OCI-LY1 (cell line): ENCODE results near the gene SPATA20.

ENCODE experiments used
- H2AFZ ChIP-seq: fragments of 200-600 bp; sonication (generic), shearing (Covaris generic); 2 replicates; pipeline ENCODE4 v1.6.0; 2014; ENCODE audit warnings: antibody characterized with exemption, mild to moderate bottlenecking, low read length
- H3F3A ChIP-seq: fragments of 200-600 bp; sonication (generic), shearing (Covaris generic); 2 replicates; pipeline ENCODE4 v1.6.0; 2014; ENCODE audit warnings: mild to moderate bottlenecking, antibody characterized with exemption, low read length, moderate library complexity; ENCODE audit not compliant: insufficient read depth
- H3K27ac ChIP-seq: fragments of 200-600 bp; sonication (generic); 2 replicates; pipeline ENCODE4 v1.5.1; 2014; ENCODE audit warnings: low read length, mixed run types, mild to moderate bottlenecking, low read depth; ENCODE audit not compliant: poor library complexity, severe bottlenecking
- H3K27me3 ChIP-seq: fragments of 200-600 bp; sonication (generic); 2 replicates; pipeline ENCODE4 v1.6.0; 2014; ENCODE audit warnings: antibody characterized with exemption, mild to moderate bottlenecking, low read length, moderate library complexity; ENCODE audit not compliant: insufficient read depth
- H3K36me3 ChIP-seq: fragments of 200-600 bp; sonication (generic); 2 replicates; pipeline ENCODE4 v1.6.1; 2014; ENCODE audit warnings: mild to moderate bottlenecking, antibody characterized with exemption, low read length, moderate library complexity, mixed read lengths; ENCODE audit not compliant: insufficient read depth
- H3K4me1 ChIP-seq: fragments of 200-600 bp; sonication (generic); 2 replicates; pipeline ENCODE4 v1.5.1; 2014; ENCODE audit warnings: mild to moderate bottlenecking, low read length, moderate library complexity; ENCODE audit not compliant: insufficient read depth, severe bottlenecking
- H3K4me2 ChIP-seq: fragments of 200-600 bp; sonication (generic), shearing (Covaris generic); 2 replicates; pipeline ENCODE4 v1.6.1; 2014; ENCODE audit warnings: low read length
- H3K4me3 ChIP-seq: fragments of 200-600 bp; sonication (generic); 2 replicates; pipeline ENCODE4 v1.5.1; 2014; ENCODE audit warnings: low read length, low read depth, mild to moderate bottlenecking, mixed read lengths; ENCODE audit not compliant: poor library complexity, severe bottlenecking
- H3K79me2 ChIP-seq: fragments of 200-600 bp; shearing (Covaris generic); 2 replicates; pipeline ENCODE4 v1.6.1; 2016; ENCODE audit warnings: mixed run types, low read length, mixed read lengths; ENCODE audit not compliant: insufficient read depth
- H3K9ac ChIP-seq: fragments of 200-600 bp; sonication (generic), shearing (Covaris generic); 2 replicates; pipeline ENCODE4 v1.6.1; 2014; ENCODE audit warnings: mild to moderate bottlenecking, low read length, mixed read lengths
- H3K9me2 ChIP-seq: fragments of 200-600 bp; sonication (generic), shearing (Covaris generic); 2 replicates; pipeline ENCODE4 v1.6.1; 2014; ENCODE audit warnings: low read depth, mild to moderate bottlenecking, low read length, mixed read lengths
- H3K9me3 ChIP-seq: fragments of 200-600 bp; shearing (Covaris generic); 2 replicates; pipeline ENCODE4 v1.6.1; 2014; ENCODE audit warnings: low read length, mixed read lengths
- H4K20me1 ChIP-seq: fragments of 200-600 bp; sonication (generic), shearing (Covaris generic); 2 replicates; pipeline ENCODE4 v1.6.0; 2016; ENCODE audit warnings: mild to moderate bottlenecking, low read length; ENCODE audit not compliant: insufficient read depth
- CTCF ChIP-seq: fragments of 200-600 bp; sonication (generic), shearing (Covaris generic); IDR thresholded peaks from 2 replicates; pipeline ENCODE4 v1.5.1; 2017; ENCODE audit warnings: mild to moderate bottlenecking, antibody characterized with exemption, low read length, moderate library complexity, mixed read lengths
- EZH2 ChIP-seq: fragments of 200-600 bp; sonication (generic), shearing (Covaris generic); IDR thresholded peaks from 2 replicates; pipeline ENCODE4 v1.8.0; 2017; ENCODE audit warnings: borderline replicate concordance, mixed run types, mild to moderate bottlenecking, antibody characterized with exemption, low read length, moderate library complexity, mixed read lengths

Gene SPATA20

GRCh38 chr17:50508573-50509460 lies 38.2 kb upstream of the SPATA20 start:
- Histone ChIP-seq H3K9ac (peak overlapping the region; percentile 24), H4K20me1 (no peaks in the 10 kb centered on the region), H3K9me2 (no peaks in the 10 kb centered on the region), H3K4me1 (peaks cover 7% of the 10 kb centered on the region), H3K4me2 (peak overlapping the region; percentile 63), H3K79me2 (no peaks in the 10 kb centered on the region), H3K27me3 (peaks cover 10% of the 10 kb centered on the region; the same call in 1 of the 2 replicates), H3K4me3 (peak overlapping the region; percentile 54), H3K27ac (no peak overlapping the region), H3F3A (no peaks in the 10 kb centered on the region), H2AFZ (no peak overlapping the region), H3K36me3 (no peaks in the 10 kb centered on the region), H3K9me3 (no peaks in the 10 kb centered on the region)
- no peak for TF ChIP-seq EZH2
- TF ChIP-seq CTCF = no peak; the same call in 1 of the 2 replicates

DNA sequence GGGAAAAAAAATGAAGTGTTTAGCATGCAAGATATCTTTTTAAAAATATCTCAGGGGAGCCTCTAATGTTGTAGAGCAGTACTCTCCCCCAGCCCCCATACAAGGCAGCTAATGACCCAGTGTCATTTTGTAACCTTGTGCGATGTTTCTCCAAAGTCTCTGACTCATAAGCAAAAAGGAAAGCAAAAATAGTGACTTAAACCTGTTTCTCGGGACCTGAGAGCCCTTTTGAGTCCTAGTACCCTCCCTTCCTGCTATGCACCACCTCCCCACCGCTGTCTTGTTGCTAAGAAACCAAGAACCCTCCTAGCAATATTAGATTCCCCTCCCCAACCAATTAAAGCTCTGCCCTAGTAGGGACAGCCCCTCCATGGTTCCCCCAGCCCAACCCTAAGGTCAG lies 35.9 kb upstream of the SPATA20 start:
- Histone ChIP-seq H3K27me3 (peaks cover 10% of the 10 kb centered on the region), H3K79me2 (no peaks in the 10 kb centered on the region), H3K9me2 (no peaks in the 10 kb centered on the region), H4K20me1 (no peaks in the 10 kb centered on the region), H3K4me2 (no peak overlapping the region), H3K4me1 (peaks cover 7% of the 10 kb centered on the region), H3K9ac (no peak overlapping the region), H2AFZ (no peak overlapping the region), H3F3A (no peaks in the 10 kb centered on the region), H3K4me3 (no peak overlapping the region), H3K36me3 (no peaks in the 10 kb centered on the region), H3K9me3 (no peaks in the 10 kb centered on the region), H3K27ac (no peak overlapping the region)
- TF ChIP-seq CTCF (no peak), EZH2 (no peak)

- Histone ChIP-seq H3K4me2 (no peak overlapping the region), H3K27ac (no peak overlapping the region), H3K79me2 (no peaks in the 10 kb centered on the region), H3K4me3 (no peak overlapping the region), H3K36me3 (no peaks in the 10 kb centered on the region), H4K20me1 (no peaks in the 10 kb centered on the region), H3F3A (no peaks in the 10 kb centered on the region), H3K4me1 (peaks cover 4% of the 10 kb centered on the region), H3K27me3 (peaks cover 4% of the 10 kb centered on the region), H2AFZ (no peak overlapping the region), H3K9me3 (no peaks in the 10 kb centered on the region), H3K9ac (no peak overlapping the region), H3K9me2 (no peaks in the 10 kb centered on the region)
- no peak for TF ChIP-seq EZH2
- TF ChIP-seq CTCF = no peak
Observed at GRCh38 chr17:50513495-50513894, 33.5 kb upstream of the SPATA20 start.
